ENCODE measurements around the gene GPR162. TPM values are rescaled to one million over a fixed set of nuclear protein-coding genes. Genes with fewer than 3 reads are reported as not detected.

GPR162 gene
- total and polyA plus RNA-seq, 2 experiments from 2014 or later, result 2.3 TPM

DNA sequence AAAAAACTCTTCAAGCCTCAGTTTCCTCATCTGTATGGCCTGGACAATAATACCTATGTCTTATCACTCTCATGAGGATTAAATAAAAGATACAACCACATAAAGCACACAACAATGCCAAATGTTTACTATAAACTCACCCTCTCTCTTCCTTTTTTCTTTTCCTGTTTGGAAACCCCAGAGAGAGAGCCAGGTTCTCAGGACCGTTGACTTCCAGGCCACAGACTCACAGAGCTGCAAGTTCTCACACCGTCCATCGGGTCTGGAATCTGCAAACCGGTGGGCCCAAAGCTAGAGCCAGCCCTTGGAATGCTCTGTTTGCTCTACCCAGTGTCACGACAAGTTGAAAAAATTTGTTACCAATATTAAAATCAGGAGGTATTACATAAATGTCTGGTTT lies 36.9 kb upstream of the GPR162 start:
- no peak overlapping the region for H3K4me3 ChIP-seq
- no peak overlapping the region for H3K27ac ChIP-seq
- no peak for TF ChIP-seq EZH2phosphoT487 (IDR thresholded peaks at IDR 0.05; ENCODE audit: low read depth, severe bottlenecking, unreplicated experiment)
- TF ChIP-seq EZH2 (IDR thresholded peaks at IDR 0.05; ENCODE audit: borderline replicate concordance), result no peak
- TF ChIP-seq, protein P1, sequence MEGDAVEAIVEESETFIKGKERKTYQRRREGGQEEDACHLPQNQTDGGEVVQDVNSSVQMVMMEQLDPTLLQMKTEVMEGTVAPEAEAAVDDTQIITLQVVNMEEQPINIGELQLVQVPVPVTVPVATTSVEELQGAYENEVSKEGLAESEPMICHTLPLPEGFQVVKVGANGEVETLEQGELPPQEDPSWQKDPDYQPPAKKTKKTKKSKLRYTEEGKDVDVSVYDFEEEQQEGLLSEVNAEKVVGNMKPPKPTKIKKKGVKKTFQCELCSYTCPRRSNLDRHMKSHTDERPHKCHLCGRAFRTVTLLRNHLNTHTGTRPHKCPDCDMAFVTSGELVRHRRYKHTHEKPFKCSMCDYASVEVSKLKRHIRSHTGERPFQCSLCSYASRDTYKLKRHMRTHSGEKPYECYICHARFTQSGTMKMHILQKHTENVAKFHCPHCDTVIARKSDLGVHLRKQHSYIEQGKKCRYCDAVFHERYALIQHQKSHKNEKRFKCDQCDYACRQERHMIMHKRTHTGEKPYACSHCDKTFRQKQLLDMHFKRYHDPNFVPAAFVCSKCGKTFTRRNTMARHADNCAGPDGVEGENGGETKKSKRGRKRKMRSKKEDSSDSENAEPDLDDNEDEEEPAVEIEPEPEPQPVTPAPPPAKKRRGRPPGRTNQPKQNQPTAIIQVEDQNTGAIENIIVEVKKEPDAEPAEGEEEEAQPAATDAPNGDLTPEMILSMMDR (IDR thresholded peaks at IDR 0.05; ENCODE audit: poor library complexity), result no peak
- WGBS (ENCODE audit: low lambda C conversion rate, missing lambda C conversion rate), result 77% methylated on average over 5 of the region's 5 CpGs
- H2AFZ ChIP-seq, result no peak overlapping the region
- no peaks in the 10 kb centered on the region for H3K36me3 ChIP-seq (replicated peaks; ENCODE audit: insufficient read depth, low read depth)
- H3K9me2 ChIP-seq (replicated peaks; ENCODE audit: insufficient read depth), result no peaks in the 10 kb centered on the region
- no peaks in the 10 kb centered on the region for H4K20me1 ChIP-seq (ENCODE audit: insufficient read depth, poor library complexity, severe bottlenecking)
- H3K79me2 ChIP-seq, result no peaks in the 10 kb centered on the region
- DNase-seq (ENCODE audit: low spot score), result no peak
- peaks cover 4% of the 10 kb centered on the region for H3K4me1 ChIP-seq (ENCODE audit: insufficient read depth)
- H3K4me2 ChIP-seq, result no peak overlapping the region
- H3K27me3 ChIP-seq, result no peaks in the 10 kb centered on the region
- H3K9me3 ChIP-seq (ENCODE audit: low read depth), result no peaks in the 10 kb centered on the region

DNA sequence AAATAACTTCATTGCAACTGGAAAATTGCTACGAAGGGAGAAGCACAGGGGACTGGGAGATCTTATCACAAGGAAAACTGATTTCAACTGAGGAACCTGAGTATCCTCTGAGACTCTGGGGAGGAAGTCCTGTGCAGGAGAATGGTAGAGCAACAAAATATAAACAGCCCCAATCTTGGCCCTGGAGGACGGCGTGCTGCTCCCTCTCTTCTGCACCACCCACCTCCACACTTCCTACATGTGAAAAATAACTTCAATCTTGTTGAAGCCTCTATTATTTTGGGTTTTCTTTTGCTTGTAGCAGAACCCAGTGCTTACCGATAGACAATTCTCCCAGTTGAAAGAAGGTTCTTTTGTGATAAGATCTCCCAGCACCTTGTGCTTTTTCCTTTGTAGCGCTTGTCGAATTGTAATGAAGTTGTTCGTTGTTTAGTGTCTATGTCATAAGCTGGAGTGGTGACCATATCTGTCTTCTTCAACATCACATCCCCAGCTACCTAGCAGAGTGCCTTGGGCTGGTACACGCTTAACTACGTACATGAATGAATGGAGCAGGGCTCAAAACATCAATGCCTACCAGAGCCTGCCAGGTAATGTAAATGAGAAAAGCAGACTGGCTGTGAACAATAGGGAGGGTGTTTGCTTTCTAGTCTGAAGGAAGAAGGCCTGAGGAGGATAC lies 35.1 kb upstream of the GPR162 start:
- Histone ChIP-seq H3K4me3 (no peak overlapping the region), H3K79me2 (no peaks in the 10 kb centered on the region), H3K4me1 (ENCODE audit: insufficient read depth) (no peaks in the 10 kb centered on the region), H4K20me1 (ENCODE audit: insufficient read depth, poor library complexity, severe bottlenecking) (no peaks in the 10 kb centered on the region), H2AFZ (no peak overlapping the region), H3K9me2 (replicated peaks; ENCODE audit: insufficient read depth) (no peaks in the 10 kb centered on the region), H3K27me3 (no peaks in the 10 kb centered on the region), H3K36me3 (replicated peaks; ENCODE audit: insufficient read depth, low read depth) (no peaks in the 10 kb centered on the region), H3K4me2 (no peak overlapping the region), H3K9me3 (ENCODE audit: low read depth) (no peaks in the 10 kb centered on the region), H3K27ac (no peak overlapping the region)
- DNase-seq (ENCODE audit: low spot score), result no peak
- 62% methylated on average over 9 of the region's 9 CpGs for WGBS (ENCODE audit: low lambda C conversion rate, missing lambda C conversion rate)
- no peak for TF ChIP-seq EZH2phosphoT487 (IDR thresholded peaks at IDR 0.05; ENCODE audit: low read depth, severe bottlenecking, unreplicated experiment)
- TF ChIP-seq, protein P1 (IDR thresholded peaks at IDR 0.05; ENCODE audit: poor library complexity), result no peak

DNA sequence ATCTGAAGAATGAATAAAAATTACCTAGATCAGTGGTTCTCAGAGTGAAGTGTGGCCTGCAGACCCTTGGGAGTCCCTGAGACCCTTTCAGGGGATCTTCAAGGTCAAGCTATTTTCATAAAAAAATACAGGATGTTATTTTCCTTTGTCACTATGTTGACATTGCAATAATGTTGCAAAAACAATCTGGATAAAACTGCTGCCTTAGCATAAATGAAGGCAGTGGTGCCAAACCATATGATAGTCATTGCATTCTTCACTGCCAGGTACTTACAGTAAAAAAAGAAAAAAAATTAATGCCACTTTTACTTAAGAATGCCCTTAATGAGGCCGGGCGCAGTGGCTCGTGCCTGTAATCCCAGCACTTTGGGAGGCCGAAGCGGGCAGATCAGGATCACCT lies 34.3 kb upstream of the GPR162 start:
- no peak for DNase-seq (ENCODE audit: low spot score)
- H3K27me3 ChIP-seq, result no peaks in the 10 kb centered on the region
- TF ChIP-seq EZH2phosphoT487 (IDR thresholded peaks at IDR 0.05; ENCODE audit: low read depth, severe bottlenecking, unreplicated experiment) (no peak), EZH2 (IDR thresholded peaks at IDR 0.05; ENCODE audit: borderline replicate concordance) (no peak)
- TF ChIP-seq, protein P1 (IDR thresholded peaks at IDR 0.05; ENCODE audit: poor library complexity), result no peak
- H3K27ac ChIP-seq, result no peak overlapping the region
- no peak overlapping the region for H3K4me3 ChIP-seq
- no peaks in the 10 kb centered on the region for H3K9me3 ChIP-seq (ENCODE audit: low read depth)
- peaks cover 2% of the 10 kb centered on the region for H3K4me1 ChIP-seq (ENCODE audit: insufficient read depth)
- 95% methylated on average over 5 of the region's 5 CpGs for WGBS (ENCODE audit: low lambda C conversion rate, missing lambda C conversion rate)
- H2AFZ ChIP-seq, result no peak overlapping the region
- no peak overlapping the region for H3K4me2 ChIP-seq
- no peaks in the 10 kb centered on the region for H3K9me2 ChIP-seq (replicated peaks; ENCODE audit: insufficient read depth)
- no peaks in the 10 kb centered on the region for H3K79me2 ChIP-seq
- H4K20me1 ChIP-seq (ENCODE audit: insufficient read depth, poor library complexity, severe bottlenecking), result no peaks in the 10 kb centered on the region
- H3K36me3 ChIP-seq (replicated peaks; ENCODE audit: insufficient read depth, low read depth), result no peaks in the 10 kb centered on the region

All from hepatocyte (in vitro differentiated cells).